CD8-positive, alpha-beta memory T cell (primary cell): Measurements from ENCODE around the gene INHBC. TPM values are rescaled to one million over a fixed set of nuclear protein-coding genes. Genes with fewer than 3 reads are reported as not detected.
A peak's percentile ranks its signal among the peaks of the same experiment; 100 is the strongest.
"Not testable (repeated sequence)": the region's sequence is repeated elsewhere in the genome, so short reads cannot be mapped to it uniquely, and the experiment has no call there.

ENCODE experiments used
- CTCF ChIA-PET: fragments of 350-600 bp; sonication (Branson Sonifier 250); formaldehyde crosslinking; loops from one replicate; lab custom pipeline; 2021; ENCODE audit warnings: antibody characterized with exemption; lab: Charles Lee
- POLR2A ChIA-PET: fragments of 350-600 bp; sonication (Branson Sonifier 250); formaldehyde crosslinking; loops from one replicate; lab custom pipeline; 2021; ENCODE audit warnings: antibody characterized with exemption; lab: Charles Lee
- DNase-seq, 5 donors: peaks; one replicate each; pipeline versions ENCODE4 v3.0.0 to v3.0.0-alpha.2; 2020 to 2022; ENCODE audit warnings: mixed read lengths in 1 of 5
- H3K27ac ChIP-seq: one replicate; pipeline ENCODE4 v1.7.0; 2013; ENCODE audit warnings: low read depth, mild to moderate bottlenecking, low read length, moderate library complexity
- H3K27me3 ChIP-seq: 2 replicates; pipeline ENCODE4 v1.7.0; 2013; ENCODE audit warnings: low read length, mild to moderate bottlenecking; ENCODE audit not compliant: insufficient read depth, poor library complexity, severe bottlenecking
- H3K36me3 ChIP-seq: 2 replicates; pipeline ENCODE4 v1.7.0; 2013; ENCODE audit warnings: mild to moderate bottlenecking, low read length, moderate library complexity; ENCODE audit not compliant: insufficient read depth
- H3K4me1 ChIP-seq: 2 replicates; pipeline ENCODE4 v1.7.0; 2013; ENCODE audit warnings: mild to moderate bottlenecking, low read length, moderate library complexity; ENCODE audit not compliant: insufficient read depth
- H3K4me3 ChIP-seq: 2 replicates; pipeline ENCODE4 v1.7.0; 2013; ENCODE audit warnings: mild to moderate bottlenecking, low read length
- H3K9me3 ChIP-seq: 2 replicates; pipeline ENCODE4 v1.7.0; 2013; ENCODE audit warnings: mild to moderate bottlenecking, low read length
- H3K27ac Mint-ChIP-seq, 8 donors: one replicate each; pipeline ENCODE4 v1.8.0; 2020 to 2021; ENCODE audit warnings: mixed read lengths in 8 of 8, mild to moderate bottlenecking in 6 of 8, inconsistent platforms in 3 of 8, moderate library complexity in 3 of 8
- H3K27me3 Mint-ChIP-seq, 2 donors: one replicate each; pipeline ENCODE4 v1.8.0; 2020 to 2021; ENCODE audit warnings: mixed read lengths in 2 of 2, mild to moderate bottlenecking in 1 of 2, moderate library complexity in 1 of 2
- H3K36me3 Mint-ChIP-seq, 3 donors: one replicate each; pipeline ENCODE4 v1.8.0; 2020 to 2021; ENCODE audit warnings: mixed read lengths in 3 of 3, inconsistent platforms in 1 of 3, mild to moderate bottlenecking in 1 of 3
- H3K4me1 Mint-ChIP-seq, 3 donors: one replicate each; pipeline ENCODE4 v1.8.0; 2020 to 2021; ENCODE audit warnings: mixed read lengths in 3 of 3, inconsistent platforms in 1 of 3, mild to moderate bottlenecking in 1 of 3
- H3K4me3 Mint-ChIP-seq, 7 donors: one replicate each; pipeline ENCODE4 v1.8.0; 2020 to 2021; ENCODE audit warnings: mixed read lengths in 7 of 7, mild to moderate bottlenecking in 6 of 7, moderate library complexity in 4 of 7, inconsistent platforms in 2 of 7
- H3K9me3 Mint-ChIP-seq, 5 donors: one replicate each; pipeline ENCODE4 v1.8.0; 2020 to 2022; ENCODE audit warnings: mixed read lengths in 5 of 5, mild to moderate bottlenecking in 3 of 5, moderate library complexity in 2 of 5, inconsistent platforms in 1 of 5
- polyA plus RNA-seq: library from polyadenylated mRNA; unstranded; fragments of 300-500 nt; fragmentation: Illumina TruSeq; gene quantifications from one replicate; pipeline ENCODE4 v1.2.3, GENCODE V29; 2021
- total RNA-seq, 2 experiments: library from RNA; stranded (reverse); gene quantifications; one replicate each; pipeline ENCODE4 v1.2.3, GENCODE V29; 2021

Gene INHBC
- total and polyA plus RNA-seq, 3 experiments from 2014 or later = 0.11 TPM; not detected in 1

DNA sequence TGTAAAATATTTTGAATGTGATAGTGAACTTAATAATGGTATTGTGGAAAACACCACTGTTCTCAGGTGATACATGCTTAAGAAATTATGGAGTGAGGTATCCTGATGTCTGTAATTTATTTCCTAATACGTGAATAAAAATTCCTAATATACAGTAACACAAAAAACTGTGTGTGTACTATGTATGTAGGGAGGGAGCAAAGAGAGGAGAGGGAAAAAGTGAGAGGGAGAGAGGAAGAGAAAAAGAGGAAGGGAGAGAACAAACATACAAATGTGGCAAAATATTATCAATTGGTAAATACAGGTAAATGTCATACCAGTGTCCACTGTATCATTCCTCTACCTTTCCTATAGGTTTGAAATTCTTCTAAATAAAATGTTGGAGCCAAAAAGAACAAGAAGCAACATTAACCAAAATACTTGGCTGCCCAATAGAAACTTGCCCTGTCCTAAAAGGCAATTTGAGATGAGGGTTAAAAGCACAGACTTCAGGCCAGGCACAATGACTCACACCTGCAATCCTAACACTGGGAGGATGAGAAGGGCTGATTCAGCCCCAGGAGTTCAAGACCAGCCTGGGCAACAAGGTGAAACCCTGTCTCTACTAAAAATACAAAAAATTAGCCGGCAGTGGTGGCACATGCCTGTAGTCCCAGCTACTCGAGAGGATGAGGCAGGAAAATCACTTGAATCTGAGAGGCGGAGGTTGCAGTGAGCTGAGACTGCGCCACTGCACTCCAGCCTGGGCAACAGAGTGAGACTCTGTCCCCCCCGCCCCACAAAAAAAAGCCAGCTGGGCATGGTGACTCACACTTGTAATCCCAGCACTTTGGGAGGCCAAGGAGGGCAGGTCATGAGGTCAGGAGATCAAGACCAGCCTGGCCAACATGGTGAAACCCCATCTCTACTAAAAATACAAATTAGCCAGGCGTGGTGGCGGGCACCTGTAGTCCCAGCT is 18.3 kb upstream of the INHBC start:
- ChIA-PET CTCF (no interaction called here), POLR2A (interaction anchor here (0.5 kb wide), 1 partner anchor 20 kb away, joined by 3 read pairs; no protein-coding TSS in a partner anchor)
- Mint-ChIP-seq H3K9me3 (no peaks in the 10 kb centered on the region), H3K36me3 (peaks cover 0 to 42% (median 4%) of the 10 kb centered on the region in 3 donors), H3K27ac (peak overlapping the region in 2 of 8 donors; percentile 24 to 73), H3K4me1 (peaks cover 38 to 67% (median 62%) of the 10 kb centered on the region in 3 donors), H3K4me3 (no peak overlapping the region), H3K27me3 (peaks cover 0 to 1% of the 10 kb centered on the region in 2 donors)
- H3K4me1 ChIP-seq = peaks cover 5% of the 10 kb centered on the region
- H3K9me3 ChIP-seq = no peaks in the 10 kb centered on the region
- no peak overlapping the region for H3K27ac ChIP-seq
- H3K36me3 ChIP-seq = peaks cover 4% of the 10 kb centered on the region
- H3K27me3 ChIP-seq = no peaks in the 10 kb centered on the region
- H3K4me3 ChIP-seq = no peak overlapping the region
- no peak for DNase-seq

DNA sequence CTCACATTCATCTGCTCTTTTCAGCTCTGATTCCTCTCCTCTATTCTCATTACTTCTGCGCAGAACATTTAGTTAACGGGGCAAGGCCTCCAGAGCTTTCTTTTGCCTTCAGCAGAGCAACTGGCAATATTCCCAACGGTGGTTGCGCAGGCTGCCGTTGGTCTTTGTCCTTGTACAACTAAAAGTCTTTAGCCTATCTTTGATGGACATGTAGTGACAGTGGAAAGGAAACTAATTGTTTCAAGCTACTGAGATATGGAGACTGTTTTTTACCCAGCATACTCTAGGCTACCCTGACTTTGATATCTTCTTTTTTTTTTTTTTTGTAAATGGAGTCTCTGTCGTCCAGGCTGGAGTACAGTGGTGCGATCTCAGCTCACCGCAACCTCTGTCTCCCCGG is 16.3 kb upstream of the INHBC start:
- Histone ChIP-seq H3K4me3 (no peak overlapping the region), H3K27ac (no peak overlapping the region), H3K36me3 (peaks cover 11% of the 10 kb centered on the region), H3K27me3 (no peaks in the 10 kb centered on the region), H3K9me3 (no peaks in the 10 kb centered on the region), H3K4me1 (peaks cover 5% of the 10 kb centered on the region)
- Mint-ChIP-seq H3K27me3 (peaks cover 0 to 1% of the 10 kb centered on the region in 2 donors), H3K27ac (peak overlapping the region in 3 of 8 donors; percentile 0 to 59 (median 42)), H3K4me3 (no peak overlapping the region), H3K36me3 (peaks cover 0 to 41% (median 12%) of the 10 kb centered on the region in 3 donors), H3K9me3 (no peaks in the 10 kb centered on the region), H3K4me1 (peaks cover 46 to 62% (median 56%) of the 10 kb centered on the region in 3 donors)
- ChIA-PET CTCF (interaction anchor here (0.7 to 1.0 kb wide), 3 partner anchors 11 to 79 kb away, joined by 3 to 5 read pairs (median 3); no protein-coding TSS in a partner anchor), POLR2A (no interaction called here)
- no peak for DNase-seq

DNA sequence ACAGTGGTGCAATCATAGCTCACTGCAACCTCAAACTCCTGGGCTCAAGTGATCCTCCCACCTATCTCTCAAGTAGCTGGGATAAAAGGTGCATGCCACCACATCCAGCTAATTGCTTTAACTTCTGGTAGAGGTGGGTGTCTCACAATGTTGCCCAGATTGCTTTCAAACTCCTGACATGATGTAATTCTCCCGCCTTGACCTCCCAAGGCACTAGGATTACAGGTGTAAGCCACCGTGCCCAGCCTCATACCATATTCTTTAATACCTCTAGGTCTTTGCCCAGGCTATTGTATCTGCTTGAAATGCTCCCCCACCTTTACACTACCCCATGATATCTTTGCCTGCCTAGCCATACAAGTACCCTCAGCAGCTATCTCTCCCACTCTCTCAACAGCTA is 15.1 kb upstream of the INHBC start:
- Mint-ChIP-seq H3K36me3 (peaks cover 0 to 48% (median 13%) of the 10 kb centered on the region in 3 donors), H3K4me3 (no peak overlapping the region), H3K27me3 (peaks cover 0 to 1% of the 10 kb centered on the region in 2 donors), H3K9me3 (no peaks in the 10 kb centered on the region), H3K27ac (peak overlapping the region in 6 of 8 donors; percentile 6 to 61 (median 38)), H3K4me1 (peaks cover 47 to 66% (median 59%) of the 10 kb centered on the region in 3 donors)
- no peaks in the 10 kb centered on the region for H3K27me3 ChIP-seq
- peaks cover 5% of the 10 kb centered on the region for H3K4me1 ChIP-seq
- ChIA-PET CTCF (interaction anchor here (1.0 kb wide), 1 partner anchor 10 kb away, joined by 3 read pairs; no protein-coding TSS in a partner anchor), POLR2A (no interaction called here)
- H3K4me3 ChIP-seq = no peak overlapping the region
- H3K9me3 ChIP-seq = no peaks in the 10 kb centered on the region
- no peak overlapping the region for H3K27ac ChIP-seq
- H3K36me3 ChIP-seq = peaks cover 11% of the 10 kb centered on the region
- DNase-seq = no peak

DNA sequence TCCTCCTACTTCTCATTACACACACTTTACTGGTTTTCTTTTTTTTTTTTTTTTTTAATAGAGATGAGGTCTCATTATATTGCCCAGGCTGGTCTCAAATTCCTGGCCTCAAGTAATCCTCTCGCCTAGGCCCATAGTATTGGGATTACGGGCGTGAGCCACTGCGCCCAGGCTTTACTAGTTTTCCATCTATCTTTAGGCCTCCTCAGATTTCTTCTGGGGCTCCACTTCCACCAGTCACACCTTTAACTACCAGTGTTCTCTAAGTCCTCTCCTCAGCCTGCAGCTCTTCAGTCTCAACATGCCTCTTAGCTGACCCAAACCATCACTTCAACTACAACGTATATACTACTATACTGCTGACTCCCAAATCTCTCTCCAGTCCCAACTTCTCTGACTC is 14.1 kb upstream of the INHBC start:
- Mint-ChIP-seq H3K4me3 (no peak overlapping the region), H3K27me3 (peaks cover 0 to 1% of the 10 kb centered on the region in 2 donors), H3K9me3 (no peaks in the 10 kb centered on the region), H3K27ac (peak overlapping the region in 4 of 8 donors; percentile 7 to 84 (median 45)), H3K4me1 (peaks cover 40 to 59% (median 51%) of the 10 kb centered on the region in 3 donors), H3K36me3 (peaks cover 0 to 52% (median 13%) of the 10 kb centered on the region in 3 donors)
- Histone ChIP-seq H3K9me3 (no peaks in the 10 kb centered on the region), H3K4me3 (no peak overlapping the region), H3K27ac (no peak overlapping the region), H3K36me3 (peaks cover 11% of the 10 kb centered on the region), H3K4me1 (peaks cover 5% of the 10 kb centered on the region), H3K27me3 (no peaks in the 10 kb centered on the region)
- ChIA-PET POLR2A (no interaction called here), CTCF (no interaction called here)
- no peak for DNase-seq

DNA sequence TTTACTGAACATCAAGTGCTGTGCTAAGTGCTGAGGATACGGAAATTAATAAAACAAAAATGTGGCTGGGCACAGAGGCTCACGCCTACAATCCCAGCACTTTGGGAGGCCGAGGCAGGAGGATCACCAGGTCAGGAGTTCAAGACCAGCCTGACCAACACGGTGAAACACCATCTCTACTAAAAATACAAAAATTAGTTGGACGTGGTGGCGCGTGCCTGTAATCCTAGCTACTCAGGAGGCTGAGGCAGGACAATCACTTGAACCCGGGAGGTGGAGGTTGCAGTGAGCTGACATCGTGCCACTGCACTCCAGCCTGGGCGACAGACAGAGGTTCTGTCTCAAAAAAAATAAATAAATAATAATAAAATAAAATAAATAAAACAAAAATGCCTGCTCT is 7.6 kb upstream of the INHBC start:
- H3K27me3 ChIP-seq, H3K4me3 Mint-ChIP-seq, H3K27me3 Mint-ChIP-seq, H3K27ac ChIP-seq, H3K4me3 ChIP-seq, H3K9me3 ChIP-seq, POLR2A ChIA-PET, H3K9me3 Mint-ChIP-seq, DNase-seq, H3K36me3 ChIP-seq: not testable (repeated sequence)
- peaks cover 24% of the 10 kb centered on the region for H3K4me1 ChIP-seq
- Mint-ChIP-seq H3K36me3 (peaks cover 0 to 46% (median 10%) of the 10 kb centered on the region in 3 donors), H3K27ac (peak overlapping the region in 5 of 8 donors; percentile 6 to 78 (median 30)), H3K4me1 (peaks cover 50 to 64% (median 56%) of the 10 kb centered on the region in 3 donors)
- CTCF ChIA-PET = interaction anchor here (1.9 kb wide), 1 partner anchor 26 kb away, joined by 4 read pairs; no protein-coding TSS in a partner anchor

DNA sequence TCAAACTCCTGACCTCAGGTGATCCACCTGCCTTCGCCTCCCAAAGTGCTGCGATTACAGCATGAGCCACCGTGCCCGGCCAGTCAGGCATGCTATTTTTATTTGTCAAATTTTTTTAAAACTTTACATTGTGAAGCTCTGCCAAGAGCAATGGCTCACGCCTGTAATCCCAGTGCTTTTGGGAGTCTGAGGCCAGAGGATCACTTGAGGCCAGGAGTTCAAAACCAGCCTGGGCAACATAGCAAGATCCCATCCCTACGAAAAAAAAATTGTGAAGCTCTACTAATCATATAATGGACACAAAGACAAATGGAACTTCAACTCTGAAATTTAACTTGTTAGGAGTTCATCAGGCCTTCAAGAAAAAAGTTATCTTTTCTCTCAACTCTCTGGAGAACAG is 5.6 kb upstream of the INHBC start:
- ChIA-PET CTCF (interaction anchor here (1.1 to 1.5 kb wide), 4 partner anchors 10 to 29 kb away, joined by 3 to 6 read pairs (median 4); partner anchors contain the start of gene GLI1), POLR2A (no interaction called here)
- no peaks in the 10 kb centered on the region for H3K9me3 Mint-ChIP-seq

DNA sequence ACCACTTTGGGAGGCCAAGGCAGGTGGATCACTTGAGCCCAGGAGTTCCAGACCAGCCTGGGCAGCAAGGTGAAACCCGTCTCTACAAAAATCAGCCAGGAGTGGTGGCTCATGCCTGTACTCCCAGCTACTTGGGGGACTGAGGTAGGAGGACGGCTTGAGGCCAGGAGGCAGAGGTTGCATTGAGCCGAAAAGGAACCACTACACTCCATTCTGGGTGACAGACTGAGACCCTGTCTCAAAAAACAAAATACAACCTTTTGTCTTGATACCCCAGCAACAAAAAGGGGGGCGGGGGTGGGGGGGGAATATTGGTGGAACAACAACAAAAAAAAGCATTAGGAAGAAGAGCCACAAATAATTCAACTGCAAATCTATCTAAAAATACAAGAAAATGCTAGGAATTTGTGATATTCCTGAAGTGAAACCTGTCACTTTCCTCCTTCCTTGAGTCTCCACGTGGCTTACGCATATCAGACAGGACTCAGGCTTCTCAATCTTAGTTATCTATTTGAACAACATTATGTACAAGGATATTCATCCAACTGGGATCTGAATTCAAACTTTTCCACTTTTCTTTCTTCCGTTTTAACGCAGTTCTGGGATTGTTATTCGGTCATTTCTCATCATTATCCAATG is 5.0 kb upstream of the INHBC start:
- no peak for DNase-seq
- POLR2A ChIA-PET = interaction anchor here (0.6 to 1.4 kb wide), 2 partner anchors 29 to 149 kb away, joined by 4 to 6 read pairs; no protein-coding TSS in a partner anchor
- peak overlapping the region; percentile 91 to 100 (median 100) for H3K27ac Mint-ChIP-seq

More for the DNA sequence above, 5.6 kb upstream of the INHBC start:
- no peak overlapping the region for H3K27ac ChIP-seq
- peaks cover 0 to 33% (median 2%) of the 10 kb centered on the region in 3 donors for H3K36me3 Mint-ChIP-seq
- no peaks in the 10 kb centered on the region for H3K27me3 ChIP-seq
- H3K9me3 ChIP-seq = no peaks in the 10 kb centered on the region
- no peaks in the 10 kb centered on the region for H3K27me3 Mint-ChIP-seq
- H3K36me3 ChIP-seq = no peaks in the 10 kb centered on the region
- no peak overlapping the region for H3K4me3 ChIP-seq
- peaks cover 24% of the 10 kb centered on the region for H3K4me1 ChIP-seq
- no peak for DNase-seq
- H3K4me3 Mint-ChIP-seq = peak overlapping the region; percentile 71 to 100 (median 98)
- H3K27ac Mint-ChIP-seq = peak overlapping the region; percentile 72 to 100 (median 100)
- H3K4me1 Mint-ChIP-seq = peaks cover 44 to 61% (median 51%) of the 10 kb centered on the region in 3 donors

More for the DNA sequence above, 5.0 kb upstream of the INHBC start:
- Histone ChIP-seq H3K27ac (peak overlapping the region; percentile 85), H3K36me3 (no peaks in the 10 kb centered on the region), H3K9me3 (no peaks in the 10 kb centered on the region), H3K4me1 (peaks cover 24% of the 10 kb centered on the region), H3K27me3 (no peaks in the 10 kb centered on the region), H3K4me3 (peak overlapping the region; percentile 54)
- peak overlapping the region; percentile 85 to 100 (median 99) for H3K4me3 Mint-ChIP-seq
- CTCF ChIA-PET = interaction anchor here (0.7 to 1.5 kb wide), 6 partner anchors 11 to 215 kb away, joined by 3 to 6 read pairs (median 4); partner anchors contain the start of genes GLI1 and INHBE
- no peaks in the 10 kb centered on the region for H3K9me3 Mint-ChIP-seq
- peaks cover 0 to 27% (median 0%) of the 10 kb centered on the region in 3 donors for H3K36me3 Mint-ChIP-seq
- H3K27me3 Mint-ChIP-seq = no peaks in the 10 kb centered on the region
- peaks cover 42 to 59% (median 47%) of the 10 kb centered on the region in 3 donors for H3K4me1 Mint-ChIP-seq
